ENCODE results near the gene SLC52A1. TPM values are rescaled to one million over a fixed set of nuclear protein-coding genes. Genes with fewer than 3 reads are reported as not detected.

Gene SLC52A1
- total and polyA plus RNA-seq, 10 of the 15 experiments (the other 5 are each of a cell fraction or from before 2014, with no cell fraction given): 0.04 to 0.11 TPM; not detected in 8

- no peak for TF ChIP-seq REST (IDR thresholded peaks at IDR 0.05; ENCODE audit: low read depth, low read length)
- no peak for TF ChIP-seq CEBPB (IDR thresholded peaks at IDR 0.05; ENCODE audit: borderline replicate concordance in 1 of 2, low read depth in 2 of 2, low read length in 2 of 2)
- no peak for TF ChIP-seq WRNIP1 (IDR thresholded peaks at IDR 0.05; ENCODE audit: borderline replicate concordance, low read depth, low read length)
- peak; percentile 66 for TF ChIP-seq TCF12 (IDR thresholded peaks at IDR 0.05; ENCODE audit: low read depth, low read length)
- no peak for TF ChIP-seq RAD21 (IDR thresholded peaks at IDR 0.05; ENCODE audit: insufficient read depth, low read depth, low read length)
- no peak for TF ChIP-seq ZZZ3 (IDR thresholded peaks at IDR 0.05; ENCODE audit: control insufficient read depth, insufficient read length, low read depth)
- peak; percentile 88 for TF ChIP-seq ZNF687 (IDR thresholded peaks at IDR 0.05)
Observed at GRCh38 chr17:5078106-5079028, 43.1 kb upstream of the SLC52A1 start, which contains the start of gene ZFP3 (continued).
